HL-60/S4 (cell line): ENCODE measurements around the gene AK9.

ENCODE experiments used
- in situ Hi-C: fragments of 300-500 bp; cut with MboI; formaldehyde crosslinking; loops from 2 replicates; pipeline ENCODE4 v1.14.3; 2022; ENCODE audit warnings: low sequenced_read_pairs

AK9 gene

DNA sequence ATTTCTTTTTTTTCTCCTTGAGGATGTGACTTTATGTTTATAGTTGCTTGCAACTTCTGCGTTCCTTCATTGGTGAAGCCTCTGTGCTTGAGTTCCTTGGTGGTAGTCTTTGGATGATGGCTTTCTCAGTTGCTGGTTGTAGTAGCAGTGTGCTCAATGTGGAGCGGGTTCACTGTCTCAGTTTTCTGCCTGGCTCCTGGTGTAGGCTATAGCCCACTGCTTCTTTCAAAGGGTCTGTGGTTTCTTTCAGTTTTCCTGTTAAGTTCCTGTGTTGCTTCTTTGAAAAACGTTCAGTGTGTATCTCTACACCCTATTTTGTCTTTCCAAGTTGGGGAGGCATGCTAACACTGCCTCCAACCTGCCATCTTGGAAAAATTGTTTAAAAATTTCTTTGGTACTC lies 174.1 kb downstream of the AK9 start:
- in situ Hi-C loops = no loop called here

DNA sequence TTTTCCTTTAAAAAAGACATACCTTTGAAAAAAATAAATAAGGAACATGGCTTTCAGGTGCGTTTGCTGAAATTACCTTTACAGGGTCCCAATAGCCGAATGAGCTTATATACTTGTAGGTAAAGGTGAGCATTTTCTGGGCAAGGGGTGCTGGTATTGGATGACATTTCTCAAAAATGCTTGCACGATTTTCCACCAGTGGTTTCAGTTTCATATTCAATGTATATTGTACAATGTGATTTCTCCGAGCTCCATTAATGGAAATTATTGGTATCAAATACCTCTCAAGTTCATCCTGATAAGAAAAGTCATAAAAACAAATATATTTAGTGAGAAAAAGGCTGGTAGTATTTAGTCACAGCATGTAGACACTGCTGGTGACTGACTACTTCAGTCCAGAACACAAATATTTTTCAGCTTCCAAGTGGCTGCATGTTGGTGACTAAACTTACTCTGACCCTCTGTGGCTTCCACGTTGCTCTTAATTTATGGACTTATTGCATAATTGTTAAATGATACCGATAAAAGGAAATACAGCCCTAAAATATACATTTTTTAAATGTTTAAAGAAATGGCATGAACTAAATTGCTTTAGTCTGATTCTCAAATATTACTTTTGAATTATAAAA lies 175.1 kb downstream of the AK9 start:
- in situ Hi-C loops = no loop called here

DNA sequence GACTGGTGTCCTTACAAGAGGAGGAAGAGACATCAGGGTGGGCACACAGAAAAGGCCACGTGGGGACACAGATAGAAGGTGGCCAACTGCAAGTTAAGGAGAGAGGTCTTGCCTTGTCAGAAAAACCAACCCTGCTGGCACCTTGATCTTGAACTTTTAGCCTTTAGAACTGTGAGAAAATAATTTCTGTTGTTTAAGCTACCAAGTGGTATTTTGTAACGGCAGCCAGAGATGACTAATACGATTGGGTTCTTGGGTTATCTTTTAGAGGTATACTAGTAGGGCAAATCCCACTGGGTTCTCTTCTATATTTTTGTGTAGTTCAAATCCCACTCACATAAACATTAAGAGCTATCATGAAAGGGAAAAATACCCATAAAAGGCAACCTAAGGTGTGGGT lies 176.1 kb downstream of the AK9 start:
- in situ Hi-C loops = no loop called here

DNA sequence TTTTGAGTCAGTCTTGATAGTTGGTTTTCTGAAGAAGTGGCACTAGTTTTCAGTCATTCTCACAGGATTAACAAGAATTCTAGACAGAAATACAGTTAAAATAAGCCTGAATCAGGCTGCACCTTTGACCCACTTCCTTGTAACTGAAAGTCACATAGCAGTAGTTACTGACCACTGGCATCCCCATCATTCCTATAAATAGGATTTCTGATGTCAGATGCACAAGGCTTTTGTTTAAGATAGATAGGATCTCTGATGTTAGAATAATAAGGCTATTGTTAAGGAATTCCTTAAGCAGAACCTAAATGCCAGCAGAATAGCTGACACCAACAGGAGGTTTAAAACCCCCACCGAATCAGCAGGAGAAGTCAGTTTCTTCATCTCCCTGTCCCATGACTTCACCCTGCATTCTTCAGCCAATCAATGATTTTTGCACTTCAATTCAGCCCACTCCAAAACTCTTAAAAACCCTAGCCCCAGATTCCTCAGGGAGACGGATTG lies 177.4 kb downstream of the AK9 start:
- in situ Hi-C loops = no loop called here

DNA sequence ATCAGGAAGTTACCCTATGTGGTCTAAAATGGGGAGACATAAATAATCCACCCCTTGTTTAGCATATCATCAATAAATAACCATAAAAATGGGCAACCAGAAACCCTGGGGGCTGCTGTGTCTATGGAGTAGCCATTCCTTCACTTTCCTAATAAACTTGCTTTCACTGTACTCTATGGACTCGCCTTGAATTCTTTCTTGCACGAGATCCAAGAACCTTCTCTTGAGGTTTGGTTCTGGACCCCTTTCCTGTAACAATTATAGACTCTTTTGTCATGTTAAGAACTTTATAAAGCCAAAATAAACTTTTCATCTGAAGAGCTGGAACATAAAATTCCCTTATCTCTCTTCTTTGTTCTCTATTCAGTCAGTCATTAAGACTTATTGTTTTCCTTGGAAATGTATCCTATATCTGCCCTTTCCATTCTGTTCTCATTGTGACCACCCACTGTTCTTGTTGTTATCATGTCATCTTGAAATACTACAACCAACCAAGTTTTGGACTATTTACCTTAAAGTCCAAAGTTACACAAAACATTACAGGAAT lies 178.7 kb downstream of the AK9 start:
- in situ Hi-C loops = no loop called here

DNA sequence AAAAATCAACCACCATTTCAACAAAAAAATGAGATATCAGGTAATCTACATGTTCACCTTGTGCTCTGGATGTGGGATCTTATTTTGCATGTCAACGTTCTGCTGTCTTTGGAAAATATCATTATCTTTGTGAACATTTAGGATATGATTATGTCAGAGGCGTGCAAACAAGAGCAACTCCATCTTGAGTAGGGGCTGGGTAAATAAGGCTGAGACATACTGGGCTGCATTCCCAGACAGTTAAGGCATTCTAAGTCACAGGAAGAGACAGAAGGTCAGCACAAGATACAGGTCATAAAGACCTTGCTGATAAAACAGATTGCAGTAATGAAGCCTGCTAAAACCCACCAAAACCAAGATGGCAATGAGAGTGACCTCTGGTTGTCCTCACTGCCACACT lies 179.2 kb downstream of the AK9 start:
- in situ Hi-C loops = no loop called here

DNA sequence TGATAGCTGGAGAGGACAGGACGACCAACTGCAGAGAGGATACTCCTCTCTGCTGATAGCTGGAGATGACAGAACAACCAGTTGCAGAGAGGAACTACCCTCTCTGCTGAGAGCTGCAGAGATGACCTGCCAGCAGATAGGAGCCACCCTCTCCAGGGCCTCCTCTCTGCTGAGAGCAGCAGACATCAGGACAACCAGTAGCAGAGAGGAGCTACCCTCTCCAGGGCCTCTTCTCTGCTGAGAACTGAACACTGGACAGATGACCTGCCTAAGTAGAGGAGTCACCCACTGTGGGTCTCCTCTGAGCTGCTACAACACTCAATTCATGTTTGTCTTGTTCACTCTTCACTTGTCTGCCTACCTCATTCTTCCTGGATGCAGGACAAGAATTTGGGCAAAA lies 180.6 kb downstream of the AK9 start:
- in situ Hi-C loops = no loop called here

DNA sequence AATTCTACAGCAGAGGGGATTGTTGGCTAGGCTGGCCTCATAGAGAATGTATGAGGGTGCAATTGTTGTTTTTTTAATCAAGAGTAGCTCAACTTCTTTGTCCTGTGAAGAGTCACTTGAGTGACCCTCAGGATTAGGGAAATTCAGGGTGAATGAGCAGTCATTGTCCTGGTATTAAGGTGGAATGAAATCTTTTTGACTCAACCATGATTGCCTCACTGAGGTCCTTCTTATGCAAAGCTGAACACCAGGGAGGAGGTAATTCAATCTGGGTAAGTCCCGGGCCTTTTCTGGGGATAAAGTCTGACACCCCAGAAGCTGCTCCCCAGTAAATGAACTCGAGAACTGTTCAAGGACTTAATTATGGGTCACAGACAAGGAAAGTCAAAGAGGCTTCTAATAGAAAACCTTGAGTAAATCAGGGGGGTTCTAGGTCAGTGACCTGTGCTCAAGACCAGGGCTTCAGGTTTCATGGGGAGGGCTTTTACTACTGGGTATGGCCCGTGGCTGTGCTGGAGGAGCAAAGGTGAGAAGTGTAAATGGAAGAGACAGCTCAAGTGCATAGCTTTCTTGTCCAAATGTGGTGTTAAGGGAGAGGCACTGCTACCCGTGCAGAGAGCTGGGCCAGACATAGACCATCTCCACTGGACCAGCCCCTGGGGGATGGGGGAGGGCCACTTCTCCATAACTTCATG lies 182.7 kb downstream of the AK9 start:
- in situ Hi-C loops = no loop called here

DNA sequence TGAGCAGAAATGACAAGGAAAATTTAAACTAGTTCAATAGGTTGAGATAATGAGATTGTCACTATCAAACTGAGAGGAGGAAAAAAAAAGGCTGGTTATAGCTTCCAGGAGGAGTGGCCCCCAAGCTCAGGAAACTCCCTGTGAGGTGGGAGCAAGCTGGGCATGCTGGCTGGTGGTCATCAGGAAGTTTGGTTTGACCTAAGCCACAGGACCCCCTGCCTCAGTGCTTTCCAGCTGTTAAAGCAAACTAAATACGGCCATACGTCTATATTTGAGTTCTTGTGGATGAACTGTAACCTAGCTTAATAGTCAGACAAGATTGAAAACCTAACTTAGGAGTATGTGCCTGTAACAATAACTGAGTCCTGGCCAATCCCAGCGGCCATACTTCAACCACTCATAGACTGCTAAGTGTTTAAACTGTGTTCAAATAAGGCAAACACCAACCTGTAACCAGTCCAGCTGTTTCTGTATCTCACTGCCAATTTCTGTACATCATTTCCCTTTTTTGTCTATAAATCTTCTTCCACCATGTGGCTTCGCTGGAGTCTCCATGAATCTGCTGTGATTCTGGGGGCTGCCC lies 183.4 kb downstream of the AK9 start:
- in situ Hi-C loops = no loop called here

DNA sequence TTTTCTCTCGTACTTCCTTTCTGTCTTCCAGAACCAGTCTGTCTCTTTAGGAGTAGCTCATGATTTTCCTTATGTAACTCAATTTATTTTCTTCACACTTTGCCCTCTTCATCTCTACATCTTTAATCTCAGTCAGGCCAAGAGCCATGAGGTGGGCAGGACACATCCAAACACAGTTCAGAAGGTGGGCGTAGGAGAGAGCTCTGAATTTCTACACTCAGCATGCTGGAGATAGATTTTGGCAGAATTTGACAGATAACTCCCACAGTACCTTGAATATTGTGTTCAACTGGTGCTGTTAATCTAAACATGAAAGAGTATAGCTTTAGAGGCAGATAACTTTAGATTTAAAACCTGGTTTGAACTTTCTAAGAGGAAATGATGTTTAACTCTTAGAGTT lies 184.2 kb downstream of the AK9 start:
- in situ Hi-C loops = no loop called here

DNA sequence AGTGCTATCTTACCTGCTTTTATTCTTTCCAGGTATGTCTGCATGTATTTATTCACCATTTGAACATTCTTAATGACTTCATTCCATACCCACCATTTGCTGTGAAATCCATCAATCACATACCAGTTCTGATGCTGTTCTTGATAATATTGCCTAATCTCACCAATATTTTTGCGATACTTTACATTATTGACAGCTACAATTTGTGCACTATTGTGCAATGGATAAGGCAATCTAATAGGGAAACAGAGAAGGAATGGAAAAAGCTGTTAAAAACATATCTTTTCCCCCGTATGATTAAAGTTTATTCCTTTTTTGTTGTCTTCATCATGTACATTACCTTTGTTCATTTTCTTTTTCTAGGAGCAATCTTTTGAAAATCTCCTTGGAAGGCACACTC lies 184.7 kb downstream of the AK9 start:
- in situ Hi-C loops = no loop called here

DNA sequence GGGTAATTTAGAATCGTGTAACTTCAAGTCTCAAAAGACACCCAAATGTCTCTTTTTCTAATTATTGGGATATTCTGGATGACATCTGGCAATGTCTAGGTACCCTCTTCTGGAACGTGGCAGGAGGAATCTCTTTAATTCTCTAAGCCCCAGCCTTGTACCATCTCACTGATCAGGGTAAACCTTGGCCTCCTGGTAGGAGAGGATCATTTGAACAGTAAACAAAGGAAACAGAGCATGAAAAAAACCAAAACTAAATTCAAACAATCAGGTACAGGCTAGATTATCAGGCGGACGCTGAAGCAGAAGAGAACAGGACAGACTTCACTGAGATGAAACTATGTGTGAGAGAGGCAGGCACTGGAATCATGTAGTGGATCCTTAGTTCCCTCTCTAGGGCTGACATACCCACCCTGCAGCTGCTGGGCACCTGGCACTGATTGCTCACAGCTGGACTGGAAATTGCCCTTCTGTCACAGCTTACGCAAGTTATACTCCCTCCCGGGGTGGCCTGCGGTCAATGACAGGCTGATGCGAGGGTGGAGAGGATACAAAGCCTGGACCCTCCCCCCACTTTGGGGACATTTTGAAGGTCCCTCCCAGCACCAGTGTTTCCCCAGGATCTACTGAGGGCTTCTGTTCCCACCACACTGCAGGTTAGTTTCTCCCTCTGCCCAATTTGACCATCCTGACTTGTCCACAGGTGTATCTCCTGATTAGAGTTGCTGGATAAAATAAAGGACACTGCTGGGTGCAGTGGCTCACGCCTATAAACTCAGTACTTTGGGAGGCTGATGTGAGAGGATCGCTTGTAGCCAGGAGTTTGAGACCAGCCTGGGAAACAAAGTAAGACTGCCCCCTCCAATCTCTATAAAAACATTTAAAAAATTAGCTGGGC lies 187.4 kb downstream of the AK9 start:
- in situ Hi-C loops = no loop called here

DNA sequence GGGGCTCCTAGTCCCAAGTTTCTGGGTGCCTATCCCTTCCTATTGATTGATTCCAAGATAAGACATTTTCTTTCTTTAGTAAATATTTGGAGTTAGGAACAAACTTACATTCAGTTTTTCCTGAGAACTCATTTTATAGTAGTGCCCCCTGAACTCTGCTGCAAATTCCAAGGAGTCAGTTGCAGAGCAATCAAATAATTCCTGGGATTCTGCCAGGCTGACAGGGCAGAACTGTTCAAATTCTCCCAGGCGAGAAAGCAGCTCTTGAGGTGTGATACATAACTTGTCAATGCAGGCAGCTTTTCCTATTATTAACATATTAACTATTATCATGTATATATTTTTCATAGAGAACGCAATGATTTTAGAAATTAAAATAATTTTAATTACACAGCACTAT lies 192.1 kb downstream of the AK9 start:
- in situ Hi-C loops = no loop called here

DNA sequence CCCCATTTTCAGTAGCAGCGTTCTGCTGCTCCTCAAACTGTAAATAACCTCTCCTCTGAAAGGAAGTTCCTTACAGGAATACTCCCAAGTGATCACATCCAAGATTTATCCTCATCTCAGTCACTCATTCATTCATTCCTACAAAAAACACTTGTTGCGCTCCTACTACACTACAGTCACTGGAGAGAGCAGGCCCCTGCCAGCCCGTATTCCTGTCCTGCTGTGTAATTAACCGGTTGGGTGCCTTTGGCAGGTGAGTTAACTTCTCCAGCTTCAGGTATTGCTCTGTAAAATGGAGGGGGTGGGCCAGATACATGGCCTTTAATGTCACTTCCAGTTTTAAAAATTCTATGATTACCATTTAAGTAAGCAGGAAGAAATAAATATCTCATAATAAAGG lies 192.9 kb downstream of the AK9 start:
- in situ Hi-C loops = no loop called here

DNA sequence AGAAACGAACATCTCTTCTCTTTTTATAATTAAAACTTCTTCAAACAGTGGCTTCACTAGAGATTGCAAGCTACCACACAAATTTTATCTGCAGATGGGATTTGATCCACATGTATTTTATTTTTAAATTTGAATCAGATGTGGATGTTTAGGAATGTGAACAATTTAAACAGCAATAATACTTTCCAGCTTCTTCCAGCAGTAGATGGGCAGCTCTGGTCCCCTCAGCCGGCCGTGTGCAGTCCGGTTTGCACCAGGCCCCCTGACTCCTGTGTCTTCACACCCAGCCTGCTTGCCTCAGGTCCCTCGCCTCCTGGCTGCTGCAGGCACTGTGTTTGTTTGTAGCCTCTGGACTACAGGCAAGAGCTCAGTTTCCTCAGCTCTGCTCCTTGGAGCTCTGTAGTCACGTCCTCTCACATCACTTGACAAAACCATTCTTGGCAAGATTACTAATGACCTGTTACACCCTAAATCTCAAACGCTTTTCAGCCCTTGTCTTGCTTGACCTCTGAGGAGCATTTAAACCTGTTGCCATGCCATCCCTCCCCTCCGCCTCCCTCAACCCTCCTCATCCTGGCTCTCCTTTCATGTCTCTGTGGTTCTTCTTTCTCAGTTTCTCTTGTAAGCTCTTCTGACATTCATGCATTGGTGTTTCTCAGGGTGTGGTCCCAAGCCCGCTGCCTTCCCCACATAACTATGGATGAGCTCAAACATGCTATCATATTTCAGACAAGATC lies 194.8 kb downstream of the AK9 start:
- in situ Hi-C loops = no loop called here

DNA sequence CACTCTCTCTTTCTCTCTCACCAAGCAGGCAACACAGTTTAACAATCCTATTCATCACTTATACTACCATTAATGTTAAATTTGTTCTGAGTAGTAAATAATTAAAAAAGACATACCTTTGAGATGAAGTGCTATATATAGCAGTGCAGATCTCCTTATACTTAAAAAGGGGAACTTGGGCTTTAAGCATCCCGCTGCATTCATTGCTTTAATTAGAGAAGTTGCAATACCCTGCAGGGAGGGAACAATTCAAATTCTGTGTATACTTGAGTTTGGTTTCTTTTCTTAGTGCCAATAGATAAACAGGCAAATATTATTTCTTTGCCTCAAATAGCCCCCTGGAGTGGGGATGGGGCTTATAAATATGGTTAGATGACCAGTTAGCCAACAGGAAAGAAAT lies 197.1 kb downstream of the AK9 start:
- in situ Hi-C loops = no loop called here

DNA sequence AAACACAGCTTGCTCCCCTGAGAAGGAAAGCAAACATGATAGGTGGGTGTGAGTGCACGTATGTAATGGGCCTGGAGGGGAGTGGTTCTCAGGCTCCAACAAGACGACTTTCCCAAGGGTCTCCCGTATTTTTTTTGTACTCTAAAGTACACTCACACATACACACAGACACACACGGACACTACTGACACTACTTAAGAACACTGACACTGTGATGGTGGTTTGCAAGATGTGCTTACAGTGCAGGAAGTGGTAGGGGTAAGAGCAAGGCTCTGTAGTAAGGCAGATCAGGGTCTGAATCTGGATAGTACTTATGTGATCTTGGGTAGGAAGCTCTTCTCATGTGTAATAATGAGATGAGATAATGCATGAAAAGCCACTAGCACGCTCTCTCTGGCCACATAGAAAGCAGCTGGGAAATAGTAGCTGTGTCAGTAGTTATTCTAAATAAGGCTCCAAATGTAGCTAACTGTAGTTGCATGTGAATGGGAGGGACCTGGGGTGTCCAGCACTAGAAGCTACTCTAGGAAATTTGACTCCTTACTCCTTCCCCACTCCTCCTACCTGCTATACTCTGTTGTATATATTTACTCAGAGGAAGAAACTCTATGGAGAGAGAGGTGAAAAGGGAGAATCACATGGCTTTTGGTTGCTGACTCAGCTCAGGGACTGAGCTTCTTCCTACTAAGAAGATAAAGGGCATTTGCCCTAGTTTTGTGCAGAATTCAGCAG lies 199.6 kb downstream of the AK9 start:
- in situ Hi-C loops = no loop called here

DNA sequence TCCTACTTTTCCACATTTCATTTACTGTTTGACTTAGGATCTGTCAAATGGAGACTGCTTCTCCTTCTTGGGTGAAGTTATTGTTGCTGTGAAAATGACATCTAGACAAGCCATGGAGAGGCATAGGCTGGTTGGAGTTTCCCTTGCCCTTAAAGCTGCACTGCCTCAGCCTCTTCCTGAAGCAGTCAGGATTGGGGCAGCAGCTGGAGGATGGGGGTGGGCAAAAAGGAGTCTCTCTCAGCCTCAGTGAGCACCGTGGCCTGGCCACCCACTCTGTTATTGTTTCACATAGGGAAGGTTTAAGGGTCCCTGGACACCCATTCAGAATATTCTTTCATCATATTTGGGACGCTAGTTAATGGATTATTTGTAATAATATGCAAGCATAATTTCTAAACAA lies 200.3 kb downstream of the AK9 start:
- in situ Hi-C loops = no loop called here

DNA sequence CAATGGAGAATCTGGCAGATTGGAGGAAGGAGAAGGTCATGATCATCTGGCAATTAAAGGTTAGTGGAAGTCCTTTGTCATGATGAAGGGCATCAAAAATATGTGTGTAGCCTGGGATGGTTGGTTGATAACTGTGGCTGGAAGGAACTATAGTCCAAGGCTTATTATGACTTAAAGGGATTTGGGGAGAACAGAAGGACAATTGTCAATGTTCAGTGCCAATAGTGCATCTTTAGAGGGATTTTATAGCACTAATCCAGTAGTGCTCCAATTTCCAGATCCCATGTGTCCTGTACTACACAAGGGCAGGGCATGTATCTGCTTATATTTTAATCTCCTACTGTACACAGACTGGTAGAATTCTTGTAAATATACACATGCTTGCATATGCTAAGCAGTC lies 203.0 kb downstream of the AK9 start:
- in situ Hi-C loops = no loop called here

DNA sequence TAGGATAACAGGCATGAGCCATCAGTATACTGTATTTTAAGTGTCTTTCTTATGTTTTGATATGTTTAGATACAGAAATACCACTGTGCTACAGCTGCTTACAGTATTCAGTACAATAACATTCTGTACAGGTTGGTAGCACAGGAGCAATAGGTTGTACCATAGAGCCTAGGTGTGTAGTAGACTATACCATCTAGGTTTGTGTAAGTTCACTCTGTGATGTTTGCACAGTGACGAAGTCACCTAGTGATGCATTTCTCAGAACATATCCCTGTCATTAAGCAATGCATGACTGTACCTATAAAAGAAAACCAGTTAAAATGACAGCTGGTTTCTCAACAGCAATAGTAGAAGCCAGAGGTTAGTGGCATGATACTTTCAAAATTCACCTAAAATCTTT lies 204.9 kb downstream of the AK9 start:
- in situ Hi-C loops = no loop called here
